SK-N-SH treated with all-trans-retinoic acid at 6 μM for 48 hours (cell line): ENCODE measurements around the gene GDF11.

Experiments used
- ATAC-seq: fragments of 200-7000 bp; cut with Tn5 transposase; 3 replicates; pipeline ENCODE4 v1.9.1; 2020; ENCODE audit warnings: mild to moderate bottlenecking, moderate library complexity
- ARNTL ChIP-seq: fragments of 450-650 bp; formaldehyde crosslinking; IDR thresholded peaks from 2 replicates; pipeline ENCODE4 v1.5.0; 2020; ENCODE audit warnings: low read depth, mild to moderate bottlenecking, moderate library complexity, borderline replicate concordance
- BACH2 ChIP-seq: fragments of 250-450 bp; sonication (Bioruptor Pico); IDR thresholded peaks from 2 replicates; pipeline ENCODE4 v1.9.0; 2021; ENCODE audit warnings: mild to moderate bottlenecking, borderline replicate concordance
- CSDC2 ChIP-seq: fragments of 250-450 bp; sonication (Bioruptor Pico); IDR thresholded peaks from 2 replicates; pipeline ENCODE4 v1.5.0; 2020; ENCODE audit warnings: mild to moderate bottlenecking, moderate library complexity
- ESRRG ChIP-seq: fragments of 250-450 bp; sonication (Bioruptor Pico); IDR thresholded peaks from 2 replicates; pipeline ENCODE4 v1.6.1; 2021; ENCODE audit warnings: mild to moderate bottlenecking
- GLIS3 ChIP-seq: fragments of 250-450 bp; sonication (Bioruptor Pico); IDR thresholded peaks from 2 replicates; pipeline ENCODE4 v1.5.0; 2020; ENCODE audit warnings: mild to moderate bottlenecking, moderate library complexity
- ISL1 ChIP-seq: fragments of 250-450 bp; sonication (Bioruptor Pico); IDR thresholded peaks from 2 replicates; pipeline ENCODE4 v2.1.2; 2022; ENCODE audit warnings: mild to moderate bottlenecking, moderate library complexity
- PPARA ChIP-seq: fragments of 250-450 bp; sonication (Bioruptor Pico); IDR thresholded peaks from 2 replicates; pipeline ENCODE4 v1.5.0; 2020; ENCODE audit warnings: mild to moderate bottlenecking, borderline replicate concordance
- RARB ChIP-seq: fragments of 250-450 bp; sonication (Bioruptor Pico); IDR thresholded peaks from 2 replicates; pipeline ENCODE4 v1.8.0; 2021; ENCODE audit warnings: mild to moderate bottlenecking, moderate library complexity
- TCF4 ChIP-seq: fragments of 250-450 bp; sonication (Bioruptor Pico); IDR thresholded peaks from 2 replicates; pipeline ENCODE4 v1.8.0; 2021; ENCODE audit warnings: mild to moderate bottlenecking, moderate library complexity, borderline replicate concordance
- TOX ChIP-seq: fragments of 250-450 bp; sonication (Bioruptor Pico); IDR thresholded peaks from 2 replicates; pipeline ENCODE4 v1.8.0; 2021; ENCODE audit warnings: mild to moderate bottlenecking, moderate library complexity, borderline replicate concordance
- ZC3H10 ChIP-seq: fragments of 250-450 bp; sonication (Bioruptor Pico); IDR thresholded peaks from 2 replicates; pipeline ENCODE4 v1.5.1; 2021; ENCODE audit warnings: mild to moderate bottlenecking, moderate library complexity
- ZFP3 ChIP-seq: fragments of 250-450 bp; sonication (Bioruptor Pico); IDR thresholded peaks from 2 replicates; pipeline ENCODE4 v1.5.0; 2020; ENCODE audit warnings: mild to moderate bottlenecking, moderate library complexity
- ZFP30 ChIP-seq: fragments of 450-650 bp; formaldehyde crosslinking; IDR thresholded peaks from 2 replicates; pipeline ENCODE4 v1.5.0; 2022; ENCODE audit warnings: mild to moderate bottlenecking, moderate library complexity
- ZNF70 ChIP-seq: fragments of 450-650 bp; formaldehyde crosslinking; IDR thresholded peaks from 2 replicates; pipeline ENCODE4 v1.5.0; 2020; ENCODE audit warnings: mild to moderate bottlenecking, moderate library complexity
- ZNF8 ChIP-seq: fragments of 450-650 bp; formaldehyde crosslinking; IDR thresholded peaks from 2 replicates; pipeline ENCODE4 v1.5.0; 2020; ENCODE audit warnings: mild to moderate bottlenecking, moderate library complexity
- TF ChIP-seq, protein P1 (sequence below): fragments of 250-450 bp; sonication (Bioruptor Pico); IDR thresholded peaks from 2 replicates; pipeline ENCODE4 v1.5.1; 2020; ENCODE audit warnings: low read depth, mild to moderate bottlenecking, moderate library complexity
- TF ChIP-seq, protein P2 (sequence below): fragments of 250-450 bp; sonication (Bioruptor Pico); IDR thresholded peaks from 2 replicates; pipeline ENCODE4 v1.5.0; 2020; ENCODE audit warnings: mild to moderate bottlenecking, moderate library complexity
- TF ChIP-seq, protein P3 (sequence below): fragments of 250-450 bp; sonication (Bioruptor Pico); IDR thresholded peaks from 2 replicates; pipeline ENCODE4 v1.8.0; 2020; ENCODE audit warnings: mild to moderate bottlenecking, moderate library complexity, borderline replicate concordance
- TF ChIP-seq, protein P4 (sequence below): fragments of 250-450 bp; sonication (Bioruptor Pico); IDR thresholded peaks from 2 replicates; pipeline ENCODE4 v1.5.1; 2021; ENCODE audit warnings: mild to moderate bottlenecking, moderate library complexity
- TF ChIP-seq, protein P5 (sequence below): fragments of 250-450 bp; sonication (Bioruptor Pico); IDR thresholded peaks from 2 replicates; pipeline ENCODE4 v1.8.0; 2021; ENCODE audit warnings: low read depth, mild to moderate bottlenecking, moderate library complexity, borderline replicate concordance

The GDF11 gene

DNA sequence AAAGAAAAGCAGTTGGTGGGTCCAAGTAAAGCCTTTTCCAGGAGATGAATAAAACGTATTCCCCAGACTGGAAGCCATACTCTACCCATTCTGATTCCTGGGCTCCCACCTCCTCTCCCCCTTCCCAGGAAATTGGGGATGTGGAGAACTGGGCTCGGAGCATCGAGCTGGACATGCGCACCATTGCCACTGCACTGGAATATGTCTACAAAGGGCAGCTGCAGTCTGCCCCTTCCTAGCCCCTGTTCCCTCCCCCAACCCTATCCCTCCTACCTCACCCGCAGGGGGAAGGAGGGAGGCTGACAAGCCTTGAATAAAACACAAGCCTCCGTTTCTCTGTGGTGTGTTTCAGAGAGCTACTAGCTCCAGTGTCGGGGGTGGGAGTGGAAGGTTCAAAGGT, 23.6 kb upstream of the GDF11 start:
- ATAC-seq, result no peak
- TF ChIP-seq ZC3H10, result no peak
- no peak for TF ChIP-seq TCF4 (CRISPR knock-in tag)

DNA sequence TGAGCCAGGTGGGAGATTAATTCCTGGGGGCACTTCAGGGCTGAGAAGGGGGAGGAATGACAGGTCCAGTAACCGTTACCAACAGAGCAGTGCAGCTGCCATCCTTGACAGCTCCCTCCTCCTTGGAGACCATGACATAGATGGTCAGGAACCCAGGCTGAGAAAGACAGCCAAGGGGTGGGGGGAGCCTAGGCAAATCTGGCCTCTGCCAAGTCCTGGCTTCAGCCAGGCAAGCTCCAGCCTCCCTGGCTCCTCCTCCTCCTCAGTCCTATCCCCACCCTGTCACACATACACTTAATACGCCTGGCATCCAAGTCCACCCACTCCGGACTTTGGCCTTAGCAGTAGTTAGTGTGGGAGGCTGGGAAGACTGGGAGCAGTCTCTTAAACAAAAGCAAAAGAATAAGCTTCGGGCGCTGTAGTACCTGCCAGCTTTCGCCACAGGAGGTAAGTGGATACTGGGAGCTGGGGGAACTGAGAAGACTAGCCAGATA, 22.8 kb upstream of the GDF11 start, which contains the start of gene RDH5:
TSS of gene RDH5 (plus strand) at position 323 of the 494 bp plus-strand sequence. CDS start 792 bp downstream, outside the sequence.
- peak; percentile 1; the same call in 2 of the 3 replicates for ATAC-seq
- TF ChIP-seq ESRRG (CRISPR knock-in tag), result no peak
- TF ChIP-seq PPARA, result no peak
- no peak for TF ChIP-seq ZNF70 (CRISPR knock-in tag)
- no peak for TF ChIP-seq ZC3H10
- TF ChIP-seq CSDC2 (CRISPR knock-in tag), result no peak
- TF ChIP-seq, protein P1, sequence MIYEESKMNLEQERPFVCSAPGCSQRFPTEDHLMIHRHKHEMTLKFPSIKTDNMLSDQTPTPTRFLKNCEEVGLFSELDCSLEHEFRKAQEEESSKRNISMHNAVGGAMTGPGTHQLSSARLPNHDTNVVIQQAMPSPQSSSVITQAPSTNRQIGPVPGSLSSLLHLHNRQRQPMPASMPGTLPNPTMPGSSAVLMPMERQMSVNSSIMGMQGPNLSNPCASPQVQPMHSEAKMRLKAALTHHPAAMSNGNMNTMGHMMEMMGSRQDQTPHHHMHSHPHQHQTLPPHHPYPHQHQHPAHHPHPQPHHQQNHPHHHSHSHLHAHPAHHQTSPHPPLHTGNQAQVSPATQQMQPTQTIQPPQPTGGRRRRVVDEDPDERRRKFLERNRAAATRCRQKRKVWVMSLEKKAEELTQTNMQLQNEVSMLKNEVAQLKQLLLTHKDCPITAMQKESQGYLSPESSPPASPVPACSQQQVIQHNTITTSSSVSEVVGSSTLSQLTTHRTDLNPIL, result no peak
- no peak for TF ChIP-seq GLIS3 (CRISPR knock-in tag)
- TF ChIP-seq ZFP30 (CRISPR knock-in tag), result no peak
- TF ChIP-seq ISL1 (CRISPR knock-in tag), result no peak
- TF ChIP-seq RARB (CRISPR knock-in tag), result no peak

DNA sequence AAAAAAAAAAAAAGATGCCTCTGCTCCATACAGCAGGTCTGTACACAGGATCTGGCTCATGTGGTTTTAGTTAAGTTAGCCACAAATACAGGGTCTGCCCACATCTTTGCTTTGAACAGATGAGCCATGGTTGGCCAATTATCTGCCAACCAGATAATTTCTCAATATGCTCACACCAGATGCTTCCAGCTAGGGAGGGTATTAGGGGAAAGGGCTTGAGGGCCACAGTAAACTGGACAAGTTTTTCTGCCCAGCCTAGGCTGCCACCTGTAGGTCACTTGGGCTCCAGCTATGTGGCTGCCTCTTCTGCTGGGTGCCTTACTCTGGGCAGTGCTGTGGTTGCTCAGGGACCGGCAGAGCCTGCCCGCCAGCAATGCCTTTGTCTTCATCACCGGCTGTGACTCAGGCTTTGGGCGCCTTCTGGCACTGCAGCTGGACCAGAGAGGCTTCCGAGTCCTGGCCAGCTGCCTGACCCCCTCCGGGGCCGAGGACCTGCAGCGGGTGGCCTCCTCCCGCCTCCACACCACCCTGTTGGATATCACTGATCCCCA, 22.0 kb upstream of the GDF11 start:
- ATAC-seq, result peak; percentile 81

DNA sequence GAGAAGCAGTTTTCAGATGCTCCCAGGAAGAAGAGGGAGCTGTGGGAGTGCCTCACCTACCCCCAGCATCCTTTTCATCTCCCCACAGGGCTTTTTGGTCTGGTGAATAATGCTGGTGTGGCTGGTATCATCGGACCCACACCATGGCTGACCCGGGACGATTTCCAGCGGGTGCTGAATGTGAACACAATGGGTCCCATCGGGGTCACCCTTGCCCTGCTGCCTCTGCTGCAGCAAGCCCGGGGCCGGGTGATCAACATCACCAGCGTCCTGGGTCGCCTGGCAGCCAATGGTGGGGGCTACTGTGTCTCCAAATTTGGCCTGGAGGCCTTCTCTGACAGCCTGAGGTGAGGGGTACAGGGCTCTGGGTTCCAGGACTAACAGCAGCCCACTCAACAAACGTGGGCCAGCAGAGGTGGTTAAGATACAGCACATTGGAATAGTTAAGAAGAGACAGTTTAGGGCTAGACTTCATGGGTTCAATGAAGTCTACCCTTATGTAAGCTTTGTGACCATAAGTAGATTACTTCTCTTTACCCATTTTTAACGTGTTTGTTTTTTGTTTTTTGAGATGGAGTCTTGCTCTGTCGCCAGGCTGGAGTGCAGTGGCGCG, 21.2 kb upstream of the GDF11 start:
- no peak; the same call in 2 of the 3 replicates for ATAC-seq
- TF ChIP-seq, protein P2, sequence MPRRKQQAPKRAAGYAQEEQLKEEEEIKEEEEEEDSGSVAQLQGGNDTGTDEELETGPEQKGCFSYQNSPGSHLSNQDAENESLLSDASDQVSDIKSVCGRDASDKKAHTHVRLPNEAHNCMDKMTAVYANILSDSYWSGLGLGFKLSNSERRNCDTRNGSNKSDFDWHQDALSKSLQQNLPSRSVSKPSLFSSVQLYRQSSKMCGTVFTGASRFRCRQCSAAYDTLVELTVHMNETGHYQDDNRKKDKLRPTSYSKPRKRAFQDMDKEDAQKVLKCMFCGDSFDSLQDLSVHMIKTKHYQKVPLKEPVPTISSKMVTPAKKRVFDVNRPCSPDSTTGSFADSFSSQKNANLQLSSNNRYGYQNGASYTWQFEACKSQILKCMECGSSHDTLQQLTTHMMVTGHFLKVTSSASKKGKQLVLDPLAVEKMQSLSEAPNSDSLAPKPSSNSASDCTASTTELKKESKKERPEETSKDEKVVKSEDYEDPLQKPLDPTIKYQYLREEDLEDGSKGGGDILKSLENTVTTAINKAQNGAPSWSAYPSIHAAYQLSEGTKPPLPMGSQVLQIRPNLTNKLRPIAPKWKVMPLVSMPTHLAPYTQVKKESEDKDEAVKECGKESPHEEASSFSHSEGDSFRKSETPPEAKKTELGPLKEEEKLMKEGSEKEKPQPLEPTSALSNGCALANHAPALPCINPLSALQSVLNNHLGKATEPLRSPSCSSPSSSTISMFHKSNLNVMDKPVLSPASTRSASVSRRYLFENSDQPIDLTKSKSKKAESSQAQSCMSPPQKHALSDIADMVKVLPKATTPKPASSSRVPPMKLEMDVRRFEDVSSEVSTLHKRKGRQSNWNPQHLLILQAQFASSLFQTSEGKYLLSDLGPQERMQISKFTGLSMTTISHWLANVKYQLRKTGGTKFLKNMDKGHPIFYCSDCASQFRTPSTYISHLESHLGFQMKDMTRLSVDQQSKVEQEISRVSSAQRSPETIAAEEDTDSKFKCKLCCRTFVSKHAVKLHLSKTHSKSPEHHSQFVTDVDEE (CRISPR knock-in tag), result no peak
- TF ChIP-seq RARB (CRISPR knock-in tag) (no peak), BACH2 (CRISPR knock-in tag) (no peak), ARNTL (no peak), CSDC2 (CRISPR knock-in tag) (no peak), ISL1 (CRISPR knock-in tag) (no peak), ESRRG (CRISPR knock-in tag) (no peak)
- TF ChIP-seq, protein P1, result no peak
- TF ChIP-seq, all 23 proteins: peak for 0

More for the DNA sequence above, 22.0 kb upstream of the GDF11 start:
- TF ChIP-seq, protein P3, sequence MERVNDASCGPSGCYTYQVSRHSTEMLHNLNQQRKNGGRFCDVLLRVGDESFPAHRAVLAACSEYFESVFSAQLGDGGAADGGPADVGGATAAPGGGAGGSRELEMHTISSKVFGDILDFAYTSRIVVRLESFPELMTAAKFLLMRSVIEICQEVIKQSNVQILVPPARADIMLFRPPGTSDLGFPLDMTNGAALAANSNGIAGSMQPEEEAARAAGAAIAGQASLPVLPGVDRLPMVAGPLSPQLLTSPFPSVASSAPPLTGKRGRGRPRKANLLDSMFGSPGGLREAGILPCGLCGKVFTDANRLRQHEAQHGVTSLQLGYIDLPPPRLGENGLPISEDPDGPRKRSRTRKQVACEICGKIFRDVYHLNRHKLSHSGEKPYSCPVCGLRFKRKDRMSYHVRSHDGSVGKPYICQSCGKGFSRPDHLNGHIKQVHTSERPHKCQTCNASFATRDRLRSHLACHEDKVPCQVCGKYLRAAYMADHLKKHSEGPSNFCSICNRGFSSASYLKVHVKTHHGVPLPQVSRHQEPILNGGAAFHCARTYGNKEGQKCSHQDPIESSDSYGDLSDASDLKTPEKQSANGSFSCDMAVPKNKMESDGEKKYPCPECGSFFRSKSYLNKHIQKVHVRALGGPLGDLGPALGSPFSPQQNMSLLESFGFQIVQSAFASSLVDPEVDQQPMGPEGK (CRISPR knock-in tag), result no peak
- TF ChIP-seq ZFP3, result 0 out of 2 replicates have a peak, but pooled peaks have one; percentile 33
- TF ChIP-seq TCF4 (CRISPR knock-in tag), result peak; percentile 54; the same call in 1 of the 2 replicates

DNA sequence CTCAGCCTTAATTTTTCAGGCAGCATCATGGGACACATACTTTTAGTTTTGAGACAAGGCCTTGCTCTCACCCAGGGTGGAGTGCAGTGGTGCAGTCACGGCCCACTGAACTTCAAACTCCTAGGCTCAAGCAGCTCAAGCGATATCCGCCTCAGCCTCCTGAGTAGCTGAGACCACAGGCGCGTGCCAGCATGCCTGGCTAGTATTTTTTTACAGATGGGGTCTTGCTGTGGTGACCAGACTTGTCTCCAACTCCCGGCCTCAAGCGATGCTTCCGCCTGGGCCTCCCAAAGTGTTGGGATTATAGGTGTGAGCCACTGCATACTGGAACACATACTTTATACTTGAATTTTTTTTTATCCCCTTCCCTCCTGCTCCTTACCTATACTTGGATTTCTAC, 20.0 kb upstream of the GDF11 start:
- ATAC-seq, result no peak
- TF ChIP-seq TOX (CRISPR knock-in tag) (no peak), PPARA (no peak), ZC3H10 (no peak), BACH2 (CRISPR knock-in tag) (no peak), ISL1 (CRISPR knock-in tag) (no peak), TCF4 (CRISPR knock-in tag) (no peak), ZNF70 (CRISPR knock-in tag) (no peak), ZNF8 (CRISPR knock-in tag) (no peak), RARB (CRISPR knock-in tag) (no peak), ZFP3 (no peak), GLIS3 (CRISPR knock-in tag) (no peak)
- TF ChIP-seq, protein P4, sequence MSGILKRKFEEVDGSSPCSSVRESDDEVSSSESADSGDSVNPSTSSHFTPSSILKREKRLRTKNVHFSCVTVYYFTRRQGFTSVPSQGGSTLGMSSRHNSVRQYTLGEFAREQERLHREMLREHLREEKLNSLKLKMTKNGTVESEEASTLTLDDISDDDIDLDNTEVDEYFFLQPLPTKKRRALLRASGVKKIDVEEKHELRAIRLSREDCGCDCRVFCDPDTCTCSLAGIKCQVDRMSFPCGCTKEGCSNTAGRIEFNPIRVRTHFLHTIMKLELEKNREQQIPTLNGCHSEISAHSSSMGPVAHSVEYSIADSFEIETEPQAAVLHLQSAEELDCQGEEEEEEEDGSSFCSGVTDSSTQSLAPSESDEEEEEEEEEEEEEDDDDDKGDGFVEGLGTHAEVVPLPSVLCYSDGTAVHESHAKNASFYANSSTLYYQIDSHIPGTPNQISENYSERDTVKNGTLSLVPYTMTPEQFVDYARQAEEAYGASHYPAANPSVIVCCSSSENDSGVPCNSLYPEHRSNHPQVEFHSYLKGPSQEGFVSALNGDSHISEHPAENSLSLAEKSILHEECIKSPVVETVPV (CRISPR knock-in tag), result no peak
- TF ChIP-seq, protein P5, sequence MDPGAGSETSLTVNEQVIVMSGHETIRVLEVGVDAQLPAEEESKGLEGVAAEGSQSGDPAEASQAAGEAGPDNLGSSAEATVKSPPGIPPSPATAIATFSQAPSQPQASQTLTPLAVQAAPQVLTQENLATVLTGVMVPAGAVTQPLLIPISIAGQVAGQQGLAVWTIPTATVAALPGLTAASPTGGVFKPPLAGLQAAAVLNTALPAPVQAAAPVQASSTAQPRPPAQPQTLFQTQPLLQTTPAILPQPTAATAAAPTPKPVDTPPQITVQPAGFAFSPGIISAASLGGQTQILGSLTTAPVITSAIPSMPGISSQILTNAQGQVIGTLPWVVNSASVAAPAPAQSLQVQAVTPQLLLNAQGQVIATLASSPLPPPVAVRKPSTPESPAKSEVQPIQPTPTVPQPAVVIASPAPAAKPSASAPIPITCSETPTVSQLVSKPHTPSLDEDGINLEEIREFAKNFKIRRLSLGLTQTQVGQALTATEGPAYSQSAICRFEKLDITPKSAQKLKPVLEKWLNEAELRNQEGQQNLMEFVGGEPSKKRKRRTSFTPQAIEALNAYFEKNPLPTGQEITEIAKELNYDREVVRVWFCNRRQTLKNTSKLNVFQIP (CRISPR knock-in tag), result no peak
- TF ChIP-seq, protein P1, result no peak
